ENCODE measurements around the gene GRID1.

DNA sequence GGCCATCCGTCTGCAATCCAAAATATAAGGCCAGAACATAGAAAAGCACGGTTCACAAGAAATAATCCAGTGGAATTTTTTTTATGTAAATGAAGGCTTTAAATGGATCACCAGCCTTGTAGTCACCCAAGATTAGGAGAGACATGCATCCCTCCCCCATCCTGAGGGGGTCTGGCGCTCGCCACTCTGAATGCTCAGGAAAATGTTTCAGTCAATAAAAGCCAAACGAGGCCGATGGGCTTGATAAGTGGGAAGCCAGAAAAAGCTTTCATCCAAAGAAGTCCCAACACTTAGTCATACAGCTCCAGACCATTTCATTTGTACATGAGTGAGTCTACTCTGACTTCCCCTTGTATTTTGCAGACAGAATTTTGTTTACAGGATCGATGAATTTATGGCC, 631.8 kb downstream of the GRID1 start:
- TF ChIP-seq POLR2A (IDR thresholded peaks at IDR 0.05; ENCODE audit: low read depth, low read length), result no peak
- no peak for TF ChIP-seq POLR2AphosphoS5 (IDR thresholded peaks at IDR 0.05; ENCODE audit: low read depth, low read length)

Measured in GM12891 (cell line).